K562 (cell line): ENCODE results near the gene TACC3. TPM values are rescaled to one million over a fixed set of nuclear protein-coding genes. Genes with fewer than 3 reads are reported as not detected.
A peak's percentile ranks its signal among the peaks of the same experiment; 100 is the strongest.

Source experiments
- ATAC-seq: fragments of 200-7000 bp; cut with Tn5 transposase; 3 replicates; pipeline ENCODE4 v1.9.1; 2020; ENCODE audit warnings: moderate library complexity
- BruUV-seq: library from RNA; stranded (reverse); fragments of 400-500 nt; replicated peaks from 2 replicates; lab custom pipeline; 2021; lab: Mats Ljungman, UMichigan
- CTCF ChIA-PET: fragments of 300-600 bp; formaldehyde crosslinking; extraction: SDS; loops from one replicate; lab custom pipeline; 2021; ENCODE audit warnings: low intra/inter-chr PET ratio; lab: Yijun Ruan, JAX
- POLR2A ChIA-PET: fragments of 300-600, 350-650 bp; sonication (Branson Sonifier 250); formaldehyde crosslinking; extraction: SDS; loops from one replicate; lab custom pipeline; 2021; ENCODE audit warnings: antibody characterized with exemption, inconsistent platforms; lab: Yijun Ruan, JAX
- DNase-seq, 4 experiments: peaks; one replicate each; pipeline versions ENCODE4 v3.0.0 to v3.0.0-alpha.2; 2011 to 2018; ENCODE audit warnings: low spot score in 3 of 4, mixed read lengths in 3 of 4; ENCODE audit errors: extremely low read depth in 1 of 4
- FAIRE-seq: peaks from 2 replicates; lab custom pipeline; 2011; peaks lifted over from hg19 to GRCh38; lab: Jason Lieb, UNC
- H2AFZ ChIP-seq: 2 replicates; pipeline ENCODE4 v1.6.0; 2011; ENCODE audit warnings: low read depth, low read length, control low read depth, inconsistent platforms
- H3K27ac ChIP-seq: fragments of 200-600 bp; 3 replicates; pipeline ENCODE4 v1.8.0; 2011; ENCODE audit warnings: low read depth, mild to moderate bottlenecking, control low read depth, inconsistent platforms, low read length, moderate library complexity, mixed read lengths; ENCODE audit errors: extremely low read depth
- H3K27me3 ChIP-seq, 2 experiments: fragments of 300-600 bp in 1 of 2; 2 replicates in 1 of 2; 3 replicates in 1 of 2; pipeline versions ENCODE4 v1.6.0 to v1.8.0; 2011; ENCODE audit warnings: inconsistent platforms in 2 of 2, low read length in 2 of 2, mild to moderate bottlenecking in 1 of 2, mixed read lengths in 1 of 2, moderate library complexity in 1 of 2; ENCODE audit not compliant: control insufficient read depth in 2 of 2, insufficient read depth in 2 of 2
- H3K36me3 ChIP-seq: fragments of 300-600 bp; 3 replicates; pipeline ENCODE4 v1.8.0; 2011; ENCODE audit warnings: mild to moderate bottlenecking, low read length, inconsistent platforms; ENCODE audit not compliant: control insufficient read depth, insufficient read depth
- H3K4me1 ChIP-seq, 2 experiments: fragments of 200-600 bp in 1 of 2; replicated peaks in 1 of 2; 2 replicates in 1 of 2; 3 replicates in 1 of 2; pipeline versions ENCODE4 v1.5.1 to v1.8.0; 2011; ENCODE audit warnings: inconsistent platforms in 2 of 2, low read length in 2 of 2, mild to moderate bottlenecking in 1 of 2, mixed read lengths in 1 of 2, moderate library complexity in 1 of 2; ENCODE audit not compliant: control insufficient read depth in 2 of 2, insufficient read depth in 2 of 2
- H3K4me2 ChIP-seq: 2 replicates; pipeline ENCODE4 v1.6.1; 2011; ENCODE audit warnings: low read length, control low read depth, inconsistent platforms, mixed read lengths; ENCODE audit not compliant: insufficient read depth
- H3K4me3 ChIP-seq: fragments of 200-600 bp; sonication (generic), shearing (Covaris generic); 2 replicates; pipeline ENCODE4 v1.5.1; 2016; ENCODE audit warnings: control low read depth, inconsistent platforms
- H3K79me2 ChIP-seq: fragments of 200-600 bp; 3 replicates; pipeline ENCODE4 v1.8.0; 2011; ENCODE audit warnings: low read length, inconsistent platforms; ENCODE audit not compliant: control insufficient read depth, insufficient read depth
- H3K9ac ChIP-seq, 2 experiments: 2 replicates each; pipeline versions ENCODE4 v1.6.0 to v1.6.1; 2011; ENCODE audit warnings: low read depth in 2 of 2, low read length in 2 of 2, control low read depth in 1 of 2, inconsistent platforms in 1 of 2, mild to moderate bottlenecking in 1 of 2, mixed read lengths in 1 of 2; ENCODE audit not compliant: insufficient read depth in 1 of 2
- H3K9me1 ChIP-seq: one replicate; pipeline ENCODE4 v1.6.0; 2011; ENCODE audit warnings: inconsistent platforms, mild to moderate bottlenecking, low read length, moderate library complexity; ENCODE audit not compliant: control insufficient read depth, insufficient read depth
- H3K9me3 ChIP-seq: replicated peaks from 2 replicates; pipeline ENCODE4 v1.5.1; 2011; ENCODE audit warnings: low read depth, low read length, inconsistent platforms; ENCODE audit not compliant: control insufficient read depth, insufficient read depth
- H4K20me1 ChIP-seq: replicated peaks from 2 replicates; pipeline ENCODE4 v1.6.1; 2011; ENCODE audit warnings: low read length, inconsistent platforms, mixed read lengths; ENCODE audit not compliant: control insufficient read depth, insufficient read depth
- E2F6 ChIP-seq, 2 experiments: IDR thresholded peaks; 2 replicates each; pipeline ENCODE4 v1.6.1; 2011; ENCODE audit warnings: borderline replicate concordance in 1 of 2, control low read depth in 1 of 2, low read depth in 1 of 2, low read length in 1 of 2, mild to moderate bottlenecking in 1 of 2, mixed read lengths in 1 of 2, moderate library complexity in 1 of 2; ENCODE audit not compliant: insufficient read depth in 1 of 2, insufficient read length in 1 of 2, poor library complexity in 1 of 2, severe bottlenecking in 1 of 2; ENCODE audit errors: extremely low read depth in 1 of 2
- RERE ChIP-seq: sonication (generic); formaldehyde crosslinking; IDR thresholded peaks from 2 replicates; pipeline ENCODE4 v1.8.0; 2023; ENCODE audit warnings: missing genetic modification reagents, mild to moderate bottlenecking, borderline replicate concordance
- TGIF2 ChIP-seq: sonication (generic); formaldehyde crosslinking; IDR thresholded peaks from 2 replicates; pipeline ENCODE4 v1.8.1; 2022; ENCODE audit warnings: mild to moderate bottlenecking, missing genetic modification reagents, moderate library complexity
- ZFX ChIP-seq: sonication (generic); formaldehyde crosslinking; IDR thresholded peaks from 2 replicates; pipeline ENCODE4 v1.8.0; 2022; ENCODE audit warnings: mild to moderate bottlenecking, missing genetic modification reagents, moderate library complexity
- ZNF354B ChIP-seq: fragments of 250-450 bp; sonication (Bioruptor Pico); IDR thresholded peaks from 2 replicates; pipeline ENCODE4 v1.4.0; 2020
- WGBS: fragments of 100-300 bp; shearing (Covaris generic); methylation state at CpG from one replicate; pipeline ENCODE4 v1.1.6; 2016; ENCODE audit warnings: low coverage, mixed read lengths; ENCODE audit not compliant: insufficient coverage; ENCODE audit errors: missing lambda C conversion rate; 5-methylcytosine and 5-hydroxymethylcytosine counted together
- in situ Hi-C: fragments of 300-500 bp; cut with MboI; formaldehyde crosslinking; loops from 4 replicates; pipeline ENCODE4 v1.15.0; 2018; ENCODE audit warnings: inconsistent platforms, mixed read lengths
- intact Hi-C: fragments of 100-400 bp; cut with micrococcal nuclease; formaldehyde crosslinking; loops from 2 replicates; pipeline ENCODE4 v1.14.2; 2022
- polyA plus RNA-seq, 8 experiments: library from polyadenylated mRNA; depleted of rRNA in 4 of 8; stranded (reverse) in 5 of 8; unstranded in 3 of 8; fragments of >200 nt; fragmentation: Nextera tagmentation in 2 of 8; fragmentation: Illumina TruSeq in 1 of 8; extraction: Ambion mirVana in 2 of 8; extraction: Trizol in 1 of 8; gene quantifications; 2 replicates each; pipeline versions ENCODE4 v1.2.1 to v1.2.3, GENCODE V29; 2011 to 2014; ENCODE audit warnings: inconsistent platforms in 1 of 8, missing spikeins in 1 of 8
- total RNA-seq, 7 experiments: library from RNA; depleted of rRNA in 6 of 7; stranded (reverse); fragments of >200 nt in 6 of 7; fragmentation: Illumina TruSeq in 2 of 7; extraction: Trizol in 2 of 7; gene quantifications; 2 replicates each; pipeline versions ENCODE4 v1.2.1 to v1.2.3, GENCODE V29; 2011 to 2021; ENCODE audit warnings: low replicate concordance in 1 of 7

The TACC3 gene
- total and polyA plus RNA-seq, 9 of the 15 experiments (the other 6 are each of a cell fraction or from before 2014, with no cell fraction given), result 1.9 to 122 (median 55.6) TPM

- Histone ChIP-seq H3K4me1 (peaks cover 23 to 99% of the 10 kb centered on the region in 2 experiments), H3K9ac (no peak overlapping the region; a peak in 1 of 4 replicates), H3K4me3 (no peak overlapping the region), H3K79me2 (no peaks in the 10 kb centered on the region), H3K27me3 (no peaks in the 10 kb centered on the region), H3K36me3 (no peaks in the 10 kb centered on the region), H3K27ac (no peak overlapping the region), H3K4me2 (no peak overlapping the region), H3K9me1 (peaks cover 5% of the 10 kb centered on the region), H2AFZ (no peak overlapping the region), H4K20me1 (no peaks in the 10 kb centered on the region), H3K9me3 (no peaks in the 10 kb centered on the region)
- ChIA-PET POLR2A (interaction anchor here (0.8 to 1.8 kb wide), 6 partner anchors 13 to 39 kb away, joined by 3 to 7 read pairs (median 4); no protein-coding TSS in a partner anchor), CTCF (no interaction called here)
- FAIRE-seq (no peak), DNase-seq (no peak), ATAC-seq (no peak)
- intact Hi-C loops, result no loop called here
- WGBS, result 46% methylated on average over 15 of the region's 17 CpGs
- TF ChIP-seq TGIF2 (CRISPR knock-in tag) (no peak), E2F6 (IDR thresholded peaks at IDR 0.05; ENCODE audit: borderline replicate concordance in 1 of 2, extremely low read depth in 1 of 2, insufficient read depth in 1 of 2, insufficient read length in 1 of 2, low read depth in 1 of 2, low read length in 1 of 2, poor library complexity in 1 of 2, severe bottlenecking in 1 of 2) (peak in 1 of 2 experiments; percentile 59), ZNF354B (CRISPR knock-in tag) (no peak), RERE (CRISPR knock-in tag) (0 out of 2 replicates have a peak, but pooled peaks have one; percentile 30), ZFX (CRISPR knock-in tag) (0 out of 2 replicates have a peak, but pooled peaks have one; percentile 29)
- in situ Hi-C loops, result no loop called here
- no TSS peak for BruUV-seq
Observed at GRCh38 chr4:1755297-1755696, 34.0 kb downstream of the TACC3 start.
